ENCODE results near the gene AGPAT2.

DNA sequence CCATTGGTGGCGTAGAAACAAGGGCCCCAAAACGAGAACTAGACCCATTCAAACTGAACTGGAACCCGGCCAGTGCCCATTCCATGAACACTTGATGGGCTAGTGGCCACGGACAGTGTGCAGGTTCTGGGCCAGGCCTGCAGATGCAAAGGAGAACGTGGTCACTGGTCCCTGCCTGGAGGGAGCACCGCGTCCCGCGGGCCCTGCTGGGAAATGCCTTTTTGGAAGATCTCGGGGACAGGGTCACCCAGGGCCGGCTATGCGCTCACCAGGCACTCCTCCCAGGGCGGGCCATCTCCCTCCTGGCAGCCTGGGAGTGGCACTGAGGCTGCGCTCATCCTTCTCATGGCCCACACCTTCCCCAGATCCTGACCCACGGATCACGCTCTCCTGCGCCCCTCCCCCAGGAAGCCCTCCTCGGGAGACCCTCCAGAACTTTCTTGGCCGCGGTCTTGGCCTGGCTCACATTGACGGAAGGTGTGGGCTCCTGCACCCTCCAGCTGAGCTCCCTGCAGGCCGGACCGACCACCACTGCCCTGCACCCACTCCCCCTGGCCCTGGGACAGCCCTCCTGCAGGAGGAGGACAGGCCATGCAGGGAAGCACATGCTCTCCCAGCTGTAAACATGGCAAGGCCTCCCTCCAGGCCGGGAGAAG is 22.3 kb upstream of the AGPAT2 start:
- TF ChIP-seq, protein P1, sequence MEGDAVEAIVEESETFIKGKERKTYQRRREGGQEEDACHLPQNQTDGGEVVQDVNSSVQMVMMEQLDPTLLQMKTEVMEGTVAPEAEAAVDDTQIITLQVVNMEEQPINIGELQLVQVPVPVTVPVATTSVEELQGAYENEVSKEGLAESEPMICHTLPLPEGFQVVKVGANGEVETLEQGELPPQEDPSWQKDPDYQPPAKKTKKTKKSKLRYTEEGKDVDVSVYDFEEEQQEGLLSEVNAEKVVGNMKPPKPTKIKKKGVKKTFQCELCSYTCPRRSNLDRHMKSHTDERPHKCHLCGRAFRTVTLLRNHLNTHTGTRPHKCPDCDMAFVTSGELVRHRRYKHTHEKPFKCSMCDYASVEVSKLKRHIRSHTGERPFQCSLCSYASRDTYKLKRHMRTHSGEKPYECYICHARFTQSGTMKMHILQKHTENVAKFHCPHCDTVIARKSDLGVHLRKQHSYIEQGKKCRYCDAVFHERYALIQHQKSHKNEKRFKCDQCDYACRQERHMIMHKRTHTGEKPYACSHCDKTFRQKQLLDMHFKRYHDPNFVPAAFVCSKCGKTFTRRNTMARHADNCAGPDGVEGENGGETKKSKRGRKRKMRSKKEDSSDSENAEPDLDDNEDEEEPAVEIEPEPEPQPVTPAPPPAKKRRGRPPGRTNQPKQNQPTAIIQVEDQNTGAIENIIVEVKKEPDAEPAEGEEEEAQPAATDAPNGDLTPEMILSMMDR (conservative IDR thresholded peaks at IDR 0.05; ENCODE audit: low read depth, low read length), result no peak
- no peak for TF ChIP-seq EZH2 (IDR thresholded peaks at IDR 0.05; ENCODE audit: low read length, unreplicated experiment)
- no peak for TF ChIP-seq EZH2phosphoT487 (IDR thresholded peaks at IDR 0.05; ENCODE audit: borderline replicate concordance, low read length)
